ENCODE measurements around the gene PHF13.

DNA sequence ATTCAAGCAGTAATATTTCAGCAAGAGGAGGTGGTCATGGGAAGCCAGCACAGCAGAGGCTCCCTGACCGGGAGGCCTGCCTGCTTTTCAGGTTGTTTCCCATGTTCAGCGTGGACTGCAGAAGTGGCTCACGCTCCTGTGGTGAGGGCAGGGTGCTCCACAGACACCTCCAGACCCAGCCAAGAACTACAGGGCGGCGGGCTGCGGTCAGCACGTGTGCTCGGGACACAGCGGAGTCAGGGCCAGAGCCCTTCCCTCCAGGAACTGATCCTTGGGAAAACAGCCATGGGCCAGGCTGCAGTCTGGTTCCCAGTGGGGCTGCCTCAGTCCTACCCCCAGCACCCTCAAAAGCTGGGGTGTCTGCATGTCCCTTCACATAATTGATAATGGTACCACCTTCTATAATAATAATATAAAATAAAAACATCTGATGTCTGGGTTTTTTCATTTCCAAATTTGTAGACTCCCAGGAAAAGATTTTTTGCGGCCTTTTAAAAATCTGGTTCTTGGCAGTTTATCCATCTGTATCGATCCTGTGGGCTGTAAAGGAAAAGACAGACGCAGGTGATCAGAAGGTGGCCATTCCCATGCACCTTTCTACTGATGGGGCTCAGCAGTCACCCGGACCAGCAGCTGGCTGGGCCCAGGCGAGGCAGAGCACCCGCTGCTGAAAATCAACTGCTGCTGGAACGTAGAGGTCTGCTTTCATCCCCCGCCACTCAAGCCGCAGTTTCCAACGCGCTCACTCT lies 21.8 kb downstream of the PHF13 start:
- no peak for TF ChIP-seq RXRA (IDR thresholded peaks at IDR 0.05; ENCODE audit: borderline replicate concordance, low read depth)
- TF ChIP-seq, protein P1, sequence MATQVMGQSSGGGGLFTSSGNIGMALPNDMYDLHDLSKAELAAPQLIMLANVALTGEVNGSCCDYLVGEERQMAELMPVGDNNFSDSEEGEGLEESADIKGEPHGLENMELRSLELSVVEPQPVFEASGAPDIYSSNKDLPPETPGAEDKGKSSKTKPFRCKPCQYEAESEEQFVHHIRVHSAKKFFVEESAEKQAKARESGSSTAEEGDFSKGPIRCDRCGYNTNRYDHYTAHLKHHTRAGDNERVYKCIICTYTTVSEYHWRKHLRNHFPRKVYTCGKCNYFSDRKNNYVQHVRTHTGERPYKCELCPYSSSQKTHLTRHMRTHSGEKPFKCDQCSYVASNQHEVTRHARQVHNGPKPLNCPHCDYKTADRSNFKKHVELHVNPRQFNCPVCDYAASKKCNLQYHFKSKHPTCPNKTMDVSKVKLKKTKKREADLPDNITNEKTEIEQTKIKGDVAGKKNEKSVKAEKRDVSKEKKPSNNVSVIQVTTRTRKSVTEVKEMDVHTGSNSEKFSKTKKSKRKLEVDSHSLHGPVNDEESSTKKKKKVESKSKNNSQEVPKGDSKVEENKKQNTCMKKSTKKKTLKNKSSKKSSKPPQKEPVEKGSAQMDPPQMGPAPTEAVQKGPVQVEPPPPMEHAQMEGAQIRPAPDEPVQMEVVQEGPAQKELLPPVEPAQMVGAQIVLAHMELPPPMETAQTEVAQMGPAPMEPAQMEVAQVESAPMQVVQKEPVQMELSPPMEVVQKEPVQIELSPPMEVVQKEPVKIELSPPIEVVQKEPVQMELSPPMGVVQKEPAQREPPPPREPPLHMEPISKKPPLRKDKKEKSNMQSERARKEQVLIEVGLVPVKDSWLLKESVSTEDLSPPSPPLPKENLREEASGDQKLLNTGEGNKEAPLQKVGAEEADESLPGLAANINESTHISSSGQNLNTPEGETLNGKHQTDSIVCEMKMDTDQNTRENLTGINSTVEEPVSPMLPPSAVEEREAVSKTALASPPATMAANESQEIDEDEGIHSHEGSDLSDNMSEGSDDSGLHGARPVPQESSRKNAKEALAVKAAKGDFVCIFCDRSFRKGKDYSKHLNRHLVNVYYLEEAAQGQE (IDR thresholded peaks at IDR 0.05; ENCODE audit: low read depth, low read length): no peak
- TF ChIP-seq, protein P2, sequence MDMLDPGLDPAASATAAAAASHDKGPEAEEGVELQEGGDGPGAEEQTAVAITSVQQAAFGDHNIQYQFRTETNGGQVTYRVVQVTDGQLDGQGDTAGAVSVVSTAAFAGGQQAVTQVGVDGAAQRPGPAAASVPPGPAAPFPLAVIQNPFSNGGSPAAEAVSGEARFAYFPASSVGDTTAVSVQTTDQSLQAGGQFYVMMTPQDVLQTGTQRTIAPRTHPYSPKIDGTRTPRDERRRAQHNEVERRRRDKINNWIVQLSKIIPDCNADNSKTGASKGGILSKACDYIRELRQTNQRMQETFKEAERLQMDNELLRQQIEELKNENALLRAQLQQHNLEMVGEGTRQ (IDR thresholded peaks at IDR 0.05; ENCODE audit: borderline replicate concordance, low read depth, low read length): no peak
- TF ChIP-seq, protein P3, sequence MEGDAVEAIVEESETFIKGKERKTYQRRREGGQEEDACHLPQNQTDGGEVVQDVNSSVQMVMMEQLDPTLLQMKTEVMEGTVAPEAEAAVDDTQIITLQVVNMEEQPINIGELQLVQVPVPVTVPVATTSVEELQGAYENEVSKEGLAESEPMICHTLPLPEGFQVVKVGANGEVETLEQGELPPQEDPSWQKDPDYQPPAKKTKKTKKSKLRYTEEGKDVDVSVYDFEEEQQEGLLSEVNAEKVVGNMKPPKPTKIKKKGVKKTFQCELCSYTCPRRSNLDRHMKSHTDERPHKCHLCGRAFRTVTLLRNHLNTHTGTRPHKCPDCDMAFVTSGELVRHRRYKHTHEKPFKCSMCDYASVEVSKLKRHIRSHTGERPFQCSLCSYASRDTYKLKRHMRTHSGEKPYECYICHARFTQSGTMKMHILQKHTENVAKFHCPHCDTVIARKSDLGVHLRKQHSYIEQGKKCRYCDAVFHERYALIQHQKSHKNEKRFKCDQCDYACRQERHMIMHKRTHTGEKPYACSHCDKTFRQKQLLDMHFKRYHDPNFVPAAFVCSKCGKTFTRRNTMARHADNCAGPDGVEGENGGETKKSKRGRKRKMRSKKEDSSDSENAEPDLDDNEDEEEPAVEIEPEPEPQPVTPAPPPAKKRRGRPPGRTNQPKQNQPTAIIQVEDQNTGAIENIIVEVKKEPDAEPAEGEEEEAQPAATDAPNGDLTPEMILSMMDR (IDR thresholded peaks at IDR 0.05): no peak

Measured in SK-N-SH (cell line).